ENCODE results near the gene SHD.

- TF ChIP-seq CTCF (IDR thresholded peaks at IDR 0.05) (no peak), POLR2AphosphoS5 (IDR thresholded peaks at IDR 0.05) (no peak), POLR2A (IDR thresholded peaks at IDR 0.05) (no peak), EP300 (IDR thresholded peaks at IDR 0.05) (no peak)
Measured at GRCh38 chr19:4327252-4327876, 48.3 kb downstream of the SHD start.
